HCT116 (cell line): Measurements from ENCODE around the gene SEMA4B. TPM values are rescaled to one million over a fixed set of nuclear protein-coding genes. Genes with fewer than 3 reads are reported as not detected.

Source experiments
- ATAC-seq: fragments of 200-7000 bp; cut with Tn5 transposase; 2 replicates; pipeline ENCODE4 v1.9.1; 2020; ENCODE audit warnings: mild to moderate bottlenecking, moderate library complexity
- BruUV-seq: library from RNA; stranded (reverse); fragments of 400-500 nt; replicated peaks from 2 replicates; lab custom pipeline; 2021; lab: Mats Ljungman, UMichigan
- CTCF ChIA-PET: fragments of 300-600 bp; sonication (Branson Sonifier 250); formaldehyde crosslinking; loops from one replicate; lab custom pipeline; 2021; ENCODE audit warnings: antibody characterized with exemption; lab: Charles Lee
- POLR2A ChIA-PET: fragments of 300-600, 350-600 bp; sonication (Branson Sonifier 250); formaldehyde crosslinking; loops from one replicate; lab custom pipeline; 2021; ENCODE audit warnings: antibody characterized with exemption; lab: Charles Lee
- RAD21 ChIA-PET, 2 experiments: fragments of 300-600 bp; sonication (Branson Sonifier 250); formaldehyde crosslinking; loops; one replicate each; lab custom pipeline; 2023; ENCODE audit warnings: low total read pairs in 2 of 2; ENCODE audit not compliant: uncharacterized antibody in 2 of 2, unreplicated experiment in 2 of 2, low non-redundant PET in 1 of 2; lab: Charles Lee
- DNase-seq: peaks from one replicate; pipeline ENCODE4 v3.0.0-alpha.2; 2010; ENCODE audit warnings: low read depth, low spot score
- H2AFZ ChIP-seq: fragments of 200-600 bp; shearing (Covaris generic), sonication (generic); 2 replicates; pipeline ENCODE4 v1.6.1; 2017; ENCODE audit warnings: low read depth, mixed run types, mixed read lengths, antibody characterized with exemption, low read length; ENCODE audit not compliant: poor library complexity, severe bottlenecking
- H3K27ac ChIP-seq: 2 replicates; pipeline ENCODE4 v1.5.1; 2012; ENCODE audit warnings: low read depth, low read length
- H3K27me3 ChIP-seq: fragments of 200-600 bp; sonication (generic); 2 replicates; pipeline ENCODE4 v1.6.1; 2016; ENCODE audit warnings: mixed run types, low read length, mixed read lengths; ENCODE audit not compliant: insufficient read depth
- H3K36me3 ChIP-seq, 2 experiments: fragments of 200-500 bp in 1 of 2; fragments of 200-600 bp in 1 of 2; sonication (Bioruptor generic) in 1 of 2; sonication (generic) in 1 of 2; 2 replicates each; pipeline versions ENCODE4 v1.5.1 to v1.6.1; 2014 to 2016; ENCODE audit warnings: low read length in 2 of 2, inconsistent platforms in 1 of 2, mixed read lengths in 1 of 2, mixed run types in 1 of 2; ENCODE audit not compliant: insufficient read depth in 2 of 2, control insufficient read depth in 1 of 2
- H3K4me1 ChIP-seq, 2 experiments: fragments of 200-600 bp in 1 of 2; sonication (generic) in 1 of 2; 2 replicates each; pipeline versions ENCODE4 v1.5.1 to v1.6.1; 2012 to 2017; ENCODE audit warnings: low read length in 2 of 2, inconsistent platforms in 1 of 2, mild to moderate bottlenecking in 1 of 2, mixed read lengths in 1 of 2, mixed run types in 1 of 2, moderate library complexity in 1 of 2; ENCODE audit not compliant: insufficient read depth in 2 of 2, control insufficient read depth in 1 of 2
- H3K4me2 ChIP-seq: fragments of 200-600 bp; sonication (generic); 2 replicates; pipeline ENCODE4 v1.6.1; 2017; ENCODE audit warnings: mixed run types, low read length, mixed read lengths
- H3K4me3 ChIP-seq, 2 experiments: fragments of 200-600 bp in 1 of 2; sonication (generic) in 1 of 2; replicated peaks in 1 of 2; 2 replicates each; pipeline ENCODE4 v1.5.1; 2011 to 2016; ENCODE audit warnings: low read length in 2 of 2, control low read depth in 1 of 2, low read depth in 1 of 2, mild to moderate bottlenecking in 1 of 2, mixed read lengths in 1 of 2, mixed run types in 1 of 2
- H3K79me2 ChIP-seq: fragments of 200-600 bp; sonication (generic); 2 replicates; pipeline ENCODE4 v1.6.1; 2017; ENCODE audit warnings: mild to moderate bottlenecking, mixed run types, low read length, moderate library complexity, mixed read lengths; ENCODE audit not compliant: insufficient read depth
- H3K9ac ChIP-seq: fragments of 200-600 bp; sonication (generic); 2 replicates; pipeline ENCODE4 v1.6.1; 2016; ENCODE audit warnings: low read length, mixed read lengths
- H3K9me2 ChIP-seq: fragments of 200-600 bp; sonication (generic), shearing (Covaris generic); 2 replicates; pipeline ENCODE4 v1.6.1; 2017; ENCODE audit warnings: mixed run types, mild to moderate bottlenecking, moderate library complexity; ENCODE audit not compliant: insufficient read depth
- H3K9me3 ChIP-seq, 2 experiments: fragments of 200-500 bp in 1 of 2; fragments of 200-600 bp in 1 of 2; sonication (Bioruptor generic) in 1 of 2; sonication (generic) in 1 of 2; 2 replicates each; pipeline ENCODE4 v1.6.1; 2014 to 2017; ENCODE audit warnings: low read length in 2 of 2, mixed read lengths in 2 of 2, inconsistent platforms in 1 of 2, low read depth in 1 of 2, mild to moderate bottlenecking in 1 of 2, mixed run types in 1 of 2, moderate library complexity in 1 of 2; ENCODE audit not compliant: control insufficient read depth in 1 of 2, insufficient read depth in 1 of 2
- H4K20me1 ChIP-seq: fragments of 200-600 bp; sonication (generic), shearing (Covaris generic); 2 replicates; pipeline ENCODE4 v1.6.1; 2017; ENCODE audit warnings: mixed run types, mild to moderate bottlenecking, moderate library complexity; ENCODE audit not compliant: insufficient read depth
- CEBPB ChIP-seq: IDR thresholded peaks from 2 replicates; pipeline ENCODE4 v1.6.1; 2012; ENCODE audit warnings: low read depth
- CTCF ChIP-seq, 3 experiments: fragments of 200-600 bp in 1 of 3; sonication (generic) in 1 of 3; IDR thresholded peaks in 2 of 3; conservative IDR thresholded peaks in 1 of 3; 2 replicates each; pipeline ENCODE4 v1.5.1; 2012 to 2017; ENCODE audit warnings: low read depth in 2 of 3, low read length in 2 of 3, antibody characterized with exemption in 1 of 3, borderline replicate concordance in 1 of 3, control low read depth in 1 of 3, mild to moderate bottlenecking in 1 of 3, mixed read lengths in 1 of 3, mixed run types in 1 of 3, moderate library complexity in 1 of 3; ENCODE audit not compliant: insufficient read depth in 1 of 3
- ELF1 ChIP-seq: IDR thresholded peaks from 2 replicates; pipeline ENCODE4 v1.6.1; 2012; ENCODE audit warnings: low read depth, borderline replicate concordance
- EZH2phosphoT487 ChIP-seq: fragments of 200-600 bp; IDR thresholded peaks from 2 replicates; pipeline ENCODE4 v1.6.1; 2018; ENCODE audit warnings: antibody characterized with exemption, borderline replicate concordance
- FOSL1 ChIP-seq: IDR thresholded peaks from 2 replicates; pipeline ENCODE4 v1.6.1; 2012; ENCODE audit warnings: low read depth
- JUND ChIP-seq: IDR thresholded peaks from 2 replicates; pipeline ENCODE4 v1.6.1; 2012
- POLR2A ChIP-seq: IDR thresholded peaks from 2 replicates; pipeline ENCODE4 v1.7.0; 2011; ENCODE audit warnings: borderline replicate concordance; ENCODE audit not compliant: insufficient read depth, insufficient read length; ENCODE audit errors: extremely low read depth
- POLR2AphosphoS5 ChIP-seq: IDR thresholded peaks from 2 replicates; pipeline ENCODE4 v1.6.1; 2011; ENCODE audit warnings: mild to moderate bottlenecking, low read depth, low read length, moderate library complexity
- REST ChIP-seq: IDR thresholded peaks from 2 replicates; pipeline ENCODE4 v1.6.1; 2012; ENCODE audit warnings: low read depth
- SP1 ChIP-seq: IDR thresholded peaks from 2 replicates; pipeline ENCODE4 v1.6.1; 2012; ENCODE audit warnings: low read depth
- YY1 ChIP-seq: IDR thresholded peaks from 2 replicates; pipeline ENCODE4 v1.6.1; 2011; ENCODE audit warnings: low read length, low read depth, moderate library complexity, mild to moderate bottlenecking; ENCODE audit not compliant: insufficient replicate concordance; ENCODE audit errors: extremely low read depth
- ZBTB33 ChIP-seq: IDR thresholded peaks from 2 replicates; pipeline ENCODE4 v1.6.1; 2011; ENCODE audit warnings: mild to moderate bottlenecking, low read length, moderate library complexity; ENCODE audit not compliant: insufficient replicate concordance; ENCODE audit errors: extremely low read depth
- ZFX ChIP-seq: fragments of 450-650 bp; IDR thresholded peaks from 2 replicates; pipeline ENCODE4 v1.6.1; 2017
- intact Hi-C: fragments of 100-400 bp; cut with micrococcal nuclease; formaldehyde crosslinking; loops from 2 replicates; pipeline ENCODE4 v1.10.0; 2022
- total RNA-seq: library from RNA; stranded (reverse); gene quantifications from one replicate; pipeline ENCODE4 v1.2.1, GENCODE V29; 2021; ENCODE audit not compliant: unreplicated experiment

The SEMA4B gene
- total RNA-seq, 1 experiment from 2014 or later, result 98.6 TPM

- no peak for TF ChIP-seq REST
- TF ChIP-seq JUND, result no peak
- no peak for TF ChIP-seq EZH2phosphoT487
- TF ChIP-seq ZFX, result no peak
- TF ChIP-seq SP1, result no peak
- TF ChIP-seq CEBPB, result no peak
- TF ChIP-seq ZBTB33, result no peak
Observed at GRCh38 chr15:90177012-90177411, 24.1 kb upstream of the SEMA4B start (continued).

GRCh38 chr15:90178468-90179435 lies 22.4 kb upstream of the SEMA4B start:
- ChIA-PET RAD21 (no interaction called here), POLR2A (no interaction called here), CTCF (no interaction called here)
- DNase-seq (no peak), ATAC-seq (no peak)
- Histone ChIP-seq H3K9me2 (no peaks in the 10 kb centered on the region), H3K9me3 (no peaks in the 10 kb centered on the region), H3K4me3 (no peak overlapping the region), H3K4me2 (no peak overlapping the region), H3K9ac (no peak overlapping the region), H3K36me3 (no peaks in the 10 kb centered on the region), H3K27ac (no peak overlapping the region), H4K20me1 (no peaks in the 10 kb centered on the region), H3K79me2 (no peaks in the 10 kb centered on the region), H3K4me1 (peaks cover 11 to 12% of the 10 kb centered on the region in 2 experiments; a peak in 3 of 4 replicates), H3K27me3 (no peaks in the 10 kb centered on the region), H2AFZ (no peak overlapping the region)
- no TSS peak for BruUV-seq
- intact Hi-C loops, result no loop called here
- TF ChIP-seq YY1 (no peak), POLR2AphosphoS5 (no peak), SP1 (no peak), ZBTB33 (no peak), ELF1 (no peak), CTCF (IDR thresholded peaks at IDR 0.05 in 2 of 3, conservative IDR thresholded peaks at IDR 0.05 in 1 of 3; ENCODE audit: borderline replicate concordance in 1 of 3, insufficient read depth in 1 of 3, low read depth in 2 of 3, low read length in 2 of 3) (no peak), JUND (no peak), EZH2phosphoT487 (no peak), POLR2A (no peak), FOSL1 (no peak)
